Lung microvascular endothelial cell (primary cell): ENCODE measurements around the gene KHK. TPM values are rescaled to one million over a fixed set of nuclear protein-coding genes. Genes with fewer than 3 reads are reported as not detected.
"Not testable (repeated sequence)": the region's sequence is repeated elsewhere in the genome, so short reads cannot be mapped to it uniquely, and the experiment has no call there.

ENCODE experiments used
- DNase-seq, 2 donors: peaks; one replicate each; pipeline versions ENCODE4 v3.0.0 to v3.0.0-alpha.2; 2010; ENCODE audit warnings: low read depth in 2 of 2
- total RNA-seq: library from RNA; depleted of rRNA; stranded (reverse); fragments of >200 nt; gene quantifications from 2 replicates; pipeline ENCODE4 v1.2.1, GENCODE V29; 2014

KHK gene
- total RNA-seq, 1 donor from 2014 or later, result 3.4 TPM

DNA sequence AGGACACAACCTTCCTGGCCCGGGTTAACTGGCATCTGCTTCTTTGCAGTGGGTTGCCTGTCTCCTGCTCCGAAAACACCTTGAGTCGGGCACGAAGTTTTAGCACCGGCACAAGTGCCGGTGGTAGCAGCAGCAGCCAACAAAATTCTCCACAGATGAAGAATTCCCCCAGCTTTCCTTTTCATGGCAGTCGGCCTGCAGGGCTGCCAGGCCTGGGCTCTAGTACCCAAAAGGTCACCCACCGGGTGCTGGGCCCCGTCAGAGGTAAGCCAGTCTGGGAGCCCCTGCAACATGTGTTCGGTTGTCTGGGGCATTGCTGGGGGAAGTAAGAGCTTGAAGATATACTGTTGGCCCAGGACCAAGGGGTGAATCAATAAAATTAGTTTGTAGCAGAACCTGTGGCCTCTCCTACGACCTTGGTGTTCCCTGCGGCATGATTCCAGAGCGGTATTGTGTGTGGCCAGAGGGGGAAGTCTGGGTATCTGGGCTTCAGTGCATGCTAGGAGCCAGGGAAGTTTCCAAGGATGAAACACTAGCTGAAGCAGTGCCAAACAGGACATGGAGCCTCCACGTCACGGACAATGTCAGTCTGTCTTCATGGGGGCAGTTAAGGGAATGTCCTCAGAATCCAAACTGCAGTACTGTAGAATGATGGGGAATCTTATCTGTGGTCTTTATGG, 27.3 kb upstream of the KHK start:
- peak; percentile 23 to 52 for DNase-seq

DNA sequence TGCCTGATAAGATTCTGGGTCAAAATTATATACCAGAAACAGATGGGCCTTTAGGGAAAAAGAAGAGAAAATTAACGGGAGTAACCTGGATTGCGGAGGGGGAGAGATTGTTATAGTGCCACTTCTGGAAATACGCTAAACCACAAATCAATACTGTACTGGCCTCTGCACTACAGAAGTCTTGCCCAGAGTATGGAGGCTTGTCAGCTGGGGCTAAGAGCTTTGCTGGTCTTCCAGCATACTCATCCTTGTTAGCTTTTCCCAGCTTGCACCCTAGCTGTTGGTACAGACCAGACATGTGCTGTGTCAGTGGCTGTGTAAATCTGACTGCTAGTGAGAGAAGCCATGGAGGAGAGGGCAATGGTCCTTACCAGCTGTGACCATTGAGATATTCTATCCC, 26.2 kb upstream of the KHK start:
- no peak for DNase-seq

DNA sequence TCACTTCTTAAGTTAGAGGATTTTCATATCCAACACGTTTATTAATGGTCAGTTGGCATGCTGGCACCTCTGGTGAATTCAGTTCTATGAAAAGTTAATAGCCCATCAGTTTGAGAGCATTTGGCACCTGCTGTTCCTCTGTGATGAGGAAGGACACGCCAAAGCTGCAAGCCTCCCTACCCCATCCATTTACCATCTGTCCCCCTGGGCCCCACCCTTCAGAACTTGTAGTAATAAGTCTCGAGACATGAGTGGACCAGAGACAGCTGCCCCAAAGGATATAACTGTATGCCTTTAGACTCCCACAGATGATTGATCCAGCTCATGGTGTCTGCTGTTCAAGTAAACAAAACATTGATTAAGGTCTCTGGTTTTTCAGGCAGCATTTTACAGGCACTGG, 21.4 kb upstream of the KHK start:
- DNase-seq, result no peak

DNA sequence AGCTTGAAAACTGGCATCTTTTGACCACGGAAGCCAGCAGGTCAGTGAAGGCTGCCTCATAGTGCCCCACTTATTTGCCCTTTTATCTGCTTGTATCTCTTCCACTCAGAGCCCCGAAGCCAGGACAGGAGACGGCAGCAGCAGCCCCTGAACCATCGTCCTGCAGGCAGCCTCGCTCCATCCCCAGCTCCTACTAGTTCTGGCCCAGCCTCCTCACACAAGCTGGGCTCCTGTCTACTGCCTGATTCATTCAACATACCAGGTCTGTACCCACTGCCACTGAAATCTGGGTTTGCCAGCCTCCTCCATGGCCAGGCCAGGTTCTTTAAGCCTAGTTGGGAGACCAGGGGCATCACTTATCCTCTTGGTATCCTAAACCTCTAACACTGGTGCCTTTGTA, 19.2 kb upstream of the KHK start:
- no peak for DNase-seq

DNA sequence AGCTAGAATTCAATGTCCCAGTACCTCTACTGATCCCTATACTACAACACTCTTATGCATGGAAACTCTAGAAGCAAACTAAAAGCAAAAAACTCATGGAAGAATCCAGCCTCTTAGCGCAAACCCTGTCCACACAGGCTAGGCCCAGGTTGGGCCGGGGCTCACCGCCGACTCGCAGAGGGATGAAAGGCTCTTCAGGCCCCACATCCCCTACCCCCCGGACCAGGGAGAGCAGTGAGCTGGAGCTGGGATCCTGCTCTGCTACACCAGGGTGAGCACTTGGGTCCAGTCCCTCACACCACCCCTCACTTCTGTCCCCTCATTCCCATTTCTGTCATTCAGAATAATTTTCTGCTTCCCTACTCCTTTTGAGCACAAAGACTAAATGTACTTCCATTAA, 17.1 kb upstream of the KHK start:
- DNase-seq, result no peak

DNA sequence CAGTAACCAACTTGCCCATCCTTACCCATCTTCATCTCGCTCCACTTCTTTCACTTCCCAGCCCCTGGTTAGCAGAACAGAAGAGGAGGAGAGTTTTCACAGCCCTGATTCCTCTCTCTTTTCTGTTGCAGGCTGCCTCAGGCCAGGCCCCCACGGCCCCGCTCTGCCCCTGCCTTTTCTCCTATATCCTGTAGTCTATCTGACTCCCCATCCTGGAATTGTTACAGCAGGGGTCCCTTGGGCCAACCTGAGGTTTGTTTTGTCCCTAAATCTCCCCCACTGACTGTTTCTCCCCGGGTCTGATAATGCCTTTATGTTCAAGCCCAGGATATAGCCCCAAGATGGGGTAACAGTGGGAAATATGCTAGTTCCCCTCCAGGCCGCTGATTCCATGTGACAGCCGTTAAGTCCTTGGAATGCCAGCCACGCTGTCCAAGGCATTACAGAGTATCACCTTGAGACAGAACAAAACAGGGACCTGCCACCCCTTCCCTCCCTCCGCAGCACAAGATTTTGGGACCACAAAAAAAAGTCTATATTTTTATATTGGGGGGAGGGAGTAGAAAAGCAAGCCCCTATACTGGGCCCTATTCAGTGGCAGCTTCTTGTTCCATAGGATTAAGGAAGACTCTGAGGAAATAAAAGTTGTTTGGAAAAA, 16.5 kb upstream of the KHK start:
- no peak for DNase-seq

DNA sequence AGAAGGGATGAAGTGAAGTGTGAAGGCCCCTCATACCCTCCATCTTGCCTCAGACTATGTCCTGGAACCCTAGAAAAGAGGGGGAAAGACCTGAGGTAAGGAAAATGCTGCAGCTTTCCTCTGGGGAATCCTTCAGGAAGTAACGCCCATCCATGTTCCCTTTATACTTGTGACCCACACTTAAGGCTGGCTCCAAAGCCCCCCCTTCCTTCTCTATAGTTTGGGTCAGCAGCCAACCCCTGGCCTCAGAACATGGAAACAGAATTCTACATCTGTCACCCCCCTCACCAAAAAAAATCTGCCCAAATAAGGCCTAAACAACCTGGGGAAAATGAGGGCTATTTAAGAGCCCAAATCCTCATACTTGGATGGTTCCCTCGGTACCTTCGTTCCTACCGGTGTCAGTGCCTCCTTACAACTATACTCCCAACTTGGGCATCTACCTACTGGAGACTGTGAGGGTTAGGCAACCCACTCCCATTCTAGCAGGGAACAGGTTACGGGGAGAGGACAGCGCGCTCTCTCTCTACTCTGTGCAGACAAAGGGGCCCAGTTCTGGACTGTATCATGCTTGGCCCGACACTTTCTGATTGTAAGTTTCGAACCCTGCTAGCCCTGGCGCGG, 15.8 kb upstream of the KHK start:
- no peak for DNase-seq

DNA sequence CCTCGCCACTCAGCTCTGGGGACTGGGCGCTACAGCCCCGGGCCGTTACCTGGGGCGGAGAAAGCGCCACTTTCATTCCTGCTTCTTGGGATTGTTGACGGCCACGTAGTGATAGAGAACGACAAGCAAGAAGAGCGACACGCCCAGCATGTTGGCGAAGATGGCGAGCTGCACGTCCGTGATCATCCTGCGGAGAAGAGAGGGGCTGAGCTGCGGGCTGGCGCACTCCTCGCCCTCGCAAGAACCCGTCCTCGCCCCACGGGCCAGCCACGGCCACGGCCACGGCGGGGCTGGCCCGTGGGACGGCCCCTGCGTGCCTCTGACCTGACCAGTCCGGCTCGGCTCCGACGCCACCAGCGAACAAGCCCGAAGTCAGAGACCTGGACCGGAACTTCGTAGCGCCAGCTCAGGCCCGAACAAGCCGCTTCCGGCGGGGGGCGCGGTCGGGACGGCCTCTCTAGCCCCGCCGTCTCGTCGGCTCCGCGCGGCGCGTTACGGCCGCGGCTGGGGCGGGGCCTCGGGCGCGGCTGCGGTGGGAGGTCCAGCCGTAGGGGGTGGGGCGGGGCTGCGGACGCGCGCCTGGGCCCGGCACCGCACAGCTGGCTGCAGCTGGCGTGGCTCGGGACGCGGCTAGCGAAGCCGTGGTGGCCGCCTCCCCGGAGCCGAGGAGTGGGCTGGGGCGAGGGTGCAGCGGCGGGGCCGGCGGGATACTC, 15.1 kb upstream of the KHK start, which contains the start of gene OST4:
TSS of gene OST4 (minus strand) at position 378 of the 713 bp plus-strand sequence.
- DNase-seq, result peak; percentile 94 to 95

DNA sequence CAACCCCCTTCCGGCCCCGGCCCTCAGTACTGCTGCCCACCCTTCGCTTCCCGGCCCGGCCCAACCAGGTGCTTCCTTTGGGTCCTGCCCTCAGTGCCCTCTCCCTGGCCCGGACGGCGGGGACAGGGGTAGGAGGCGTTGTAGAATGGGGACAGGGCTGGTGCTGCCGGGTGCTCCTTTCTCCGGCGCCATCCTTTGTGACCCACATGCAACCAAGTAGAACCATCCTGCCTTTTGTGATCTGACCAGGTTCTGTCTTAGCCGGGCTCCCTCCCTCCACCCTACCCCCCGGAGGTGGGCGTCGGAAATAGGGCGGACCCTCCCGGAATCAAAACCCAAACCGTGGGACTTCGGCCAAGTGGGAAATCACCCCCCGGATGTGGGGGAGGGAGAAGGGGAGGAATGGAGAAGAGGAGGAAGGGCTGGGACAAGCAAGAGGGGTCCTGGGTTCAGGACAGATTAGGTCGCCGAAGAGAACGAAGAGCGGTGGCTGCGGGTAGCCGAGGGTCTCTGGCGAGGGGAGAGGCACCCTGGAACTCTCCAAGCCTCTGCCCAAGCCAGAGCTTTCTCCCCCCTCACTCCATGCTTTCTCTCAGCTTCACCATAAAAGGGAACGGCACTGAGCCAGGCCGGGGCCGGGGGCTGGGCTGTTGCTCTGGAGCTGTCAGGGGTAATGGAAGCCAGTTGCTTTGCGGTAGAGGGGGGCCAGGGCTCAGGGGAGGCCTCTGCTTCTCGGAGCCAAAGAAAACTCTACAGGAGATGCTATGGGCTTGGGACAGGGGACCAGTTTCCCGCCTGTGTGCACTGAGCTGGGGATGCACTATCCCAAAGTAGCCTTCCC, 14.4 kb upstream of the KHK start:
- DNase-seq, result peak in 1 of 2 donors; percentile 48

DNA sequence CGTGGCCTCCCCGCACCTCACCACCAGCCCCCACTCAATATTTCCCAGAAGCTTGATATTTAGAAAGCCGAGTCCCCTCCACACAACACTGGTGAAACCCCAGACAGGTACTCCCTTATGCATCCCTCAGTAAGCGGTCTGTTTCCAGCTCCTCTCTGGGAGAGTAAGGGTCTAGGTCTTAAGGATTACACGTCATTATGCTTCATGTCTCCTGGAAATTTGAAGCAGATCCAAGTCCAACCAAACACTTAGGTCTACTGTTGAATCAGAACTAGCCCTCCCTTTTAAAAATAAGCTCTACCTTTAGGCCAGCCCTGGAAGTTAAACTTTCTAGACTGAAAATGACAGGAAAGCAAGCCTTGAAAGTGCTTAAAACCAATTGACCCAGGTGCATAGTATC, 13.7 kb upstream of the KHK start:
- DNase-seq, result no peak

DNA sequence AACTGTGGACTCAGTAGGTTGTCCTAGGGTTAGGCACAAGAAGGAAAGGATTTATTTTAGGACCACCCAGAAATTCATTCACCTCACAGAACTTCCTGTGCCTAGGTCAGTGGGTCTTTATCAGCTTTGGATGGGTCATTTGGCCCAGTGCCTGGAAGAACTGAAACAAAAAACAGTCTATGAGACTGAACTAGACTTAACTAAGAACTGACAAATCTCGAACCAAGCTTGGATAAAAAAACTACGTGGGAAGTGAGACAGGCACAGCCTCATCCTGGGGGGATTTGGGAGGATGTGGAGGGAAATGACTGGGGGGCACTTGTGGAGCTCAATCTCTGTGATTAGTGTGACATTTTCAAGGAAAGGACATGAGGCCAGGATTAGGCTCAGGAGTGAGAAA, 12.8 kb upstream of the KHK start:
- no peak for DNase-seq

DNA sequence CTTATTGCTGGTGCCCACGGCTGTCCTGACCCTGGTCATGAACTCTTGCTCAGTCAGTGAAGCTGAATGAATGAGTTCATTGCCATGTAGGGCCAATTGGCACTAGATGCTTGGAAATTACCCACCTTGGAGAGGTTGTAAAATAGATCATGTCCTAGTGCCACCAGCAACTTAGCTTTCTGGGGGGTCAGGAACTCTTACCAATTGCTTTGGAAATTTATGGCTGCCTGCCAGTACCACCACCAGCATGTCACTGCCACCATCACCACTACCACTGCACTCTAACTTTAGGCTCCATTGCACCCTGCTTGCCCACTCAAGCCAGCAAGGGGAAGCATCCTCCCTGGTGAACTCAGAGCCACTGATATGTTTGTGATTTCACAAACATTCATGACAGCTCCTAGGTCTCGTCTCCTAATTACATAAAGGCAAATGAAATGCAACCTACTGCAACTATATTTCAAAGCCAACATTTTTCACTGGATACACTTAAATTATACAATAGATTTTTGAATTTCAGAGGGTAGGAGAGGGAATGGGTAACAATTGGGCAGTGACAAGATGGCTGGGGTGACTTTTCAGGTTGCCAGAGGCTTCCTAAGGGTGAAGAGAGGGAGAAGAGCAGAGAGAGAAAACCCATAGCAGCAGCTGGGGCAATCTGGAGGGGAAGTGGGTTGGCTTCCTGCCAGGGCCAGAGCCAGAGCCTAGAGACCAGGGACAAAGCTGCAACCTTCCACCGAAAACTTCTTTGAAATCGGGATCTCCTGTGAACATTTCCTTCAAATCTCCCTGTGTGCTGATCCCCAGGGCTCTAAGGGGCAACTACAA, 11.6 kb upstream of the KHK start:
- peak; percentile 47 to 63 for DNase-seq

DNA sequence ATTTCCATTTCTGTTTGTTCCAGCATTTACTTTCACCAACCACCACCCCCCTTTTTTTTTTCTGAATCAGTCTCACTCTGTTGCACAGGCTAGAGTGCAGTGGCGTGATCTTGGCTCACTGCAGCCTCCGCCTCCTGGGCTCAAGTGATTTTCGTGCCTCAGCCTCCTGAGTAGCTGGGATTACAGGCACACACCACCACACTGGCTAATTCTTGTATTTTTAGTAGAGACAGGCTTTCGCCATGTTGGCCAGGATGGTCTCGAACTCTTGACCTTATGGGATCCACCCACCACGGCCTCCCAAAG, 11.1 kb upstream of the KHK start:
- not testable (repeated sequence) for DNase-seq

DNA sequence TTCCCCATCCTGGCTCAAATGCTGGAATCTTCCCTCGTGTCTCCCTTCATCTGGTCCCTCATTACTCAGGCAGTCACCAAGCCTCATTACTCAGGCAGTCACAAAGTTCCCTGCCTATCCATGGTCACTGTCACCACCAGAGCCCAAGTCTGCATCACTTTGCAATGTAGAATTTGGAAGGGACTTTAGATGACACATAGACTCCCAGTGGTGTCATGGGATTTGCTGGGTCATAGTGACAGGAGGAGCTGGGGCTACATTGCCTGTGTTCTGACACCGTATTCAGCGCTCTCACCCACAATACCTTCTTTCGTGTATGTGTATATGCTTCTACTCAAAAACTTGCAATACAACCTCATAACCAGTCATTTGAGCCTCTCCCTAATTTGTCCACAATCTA, 10.2 kb upstream of the KHK start:
- no peak for DNase-seq

DNA sequence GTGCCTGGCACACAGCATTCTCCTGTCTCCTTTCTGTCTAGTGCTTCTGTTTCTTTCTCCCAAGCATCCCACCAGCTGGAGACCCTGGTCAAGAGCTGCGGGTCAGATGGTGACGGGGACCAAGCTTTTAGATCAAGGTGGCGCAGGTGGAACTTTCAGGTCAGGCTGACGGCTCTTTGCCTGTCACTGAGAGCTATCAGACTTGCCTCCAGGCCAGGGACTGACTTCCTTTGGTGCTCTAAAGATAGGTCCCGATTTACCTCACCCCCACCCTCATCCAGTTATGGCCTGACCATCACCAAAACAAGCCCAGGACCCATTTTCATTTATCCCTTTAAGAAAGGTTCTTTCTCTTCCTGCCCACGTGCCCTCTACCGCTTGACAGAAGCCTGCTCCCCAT, 9.3 kb upstream of the KHK start:
- DNase-seq, result no peak

DNA sequence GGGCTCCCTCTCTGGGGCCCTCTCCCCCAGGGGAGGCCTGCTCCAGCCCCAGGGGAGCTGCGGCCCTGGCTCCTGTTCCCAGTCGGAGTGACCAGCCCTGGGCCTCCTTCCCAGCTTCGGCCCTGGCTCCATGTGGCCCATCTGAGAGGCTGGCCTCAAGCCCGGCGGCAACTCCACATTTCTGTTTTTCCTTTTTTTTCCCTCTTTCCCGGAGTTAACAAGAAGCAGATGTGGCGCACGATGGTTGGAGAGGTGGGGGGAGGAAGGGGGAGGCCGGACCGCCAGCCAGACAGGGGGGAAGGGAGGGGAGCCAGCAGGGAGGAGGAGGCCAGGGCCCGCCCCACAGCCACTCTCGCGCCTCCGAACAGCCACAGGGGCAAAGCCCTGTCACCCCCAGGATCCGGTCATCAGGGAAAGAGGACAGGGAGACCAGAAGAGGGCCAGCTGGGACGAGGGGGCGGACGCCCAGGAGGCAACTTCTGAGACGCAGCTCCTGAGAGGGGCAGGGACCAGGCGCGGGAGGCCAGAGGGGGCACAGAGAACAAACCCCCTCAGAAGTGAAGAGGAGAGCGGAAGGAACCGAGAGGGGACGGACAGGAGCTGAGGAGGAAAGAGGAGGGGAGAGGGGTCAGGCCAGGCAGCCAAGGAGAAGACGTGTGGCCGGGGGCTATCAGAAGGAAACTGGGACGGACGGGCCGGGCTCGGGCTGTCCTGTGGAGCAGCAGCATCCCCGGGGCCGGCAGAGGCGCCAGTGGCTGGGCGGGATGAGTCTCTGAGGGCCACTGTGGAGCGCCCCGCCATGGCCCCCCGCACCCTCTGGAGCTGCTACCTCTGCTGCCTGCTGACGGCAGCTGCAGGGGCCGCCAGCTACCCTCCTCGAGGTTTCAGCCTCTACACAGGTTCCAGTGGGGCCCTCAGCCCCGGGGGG, 8.0 kb upstream of the KHK start, which contains the start of gene EMILIN1:
TSS of gene EMILIN1 (plus strand) at position 349 of the 928 bp plus-strand sequence. CDS start at position 800, 451 bp downstream.
- DNase-seq, result peak; percentile 43 to 65

DNA sequence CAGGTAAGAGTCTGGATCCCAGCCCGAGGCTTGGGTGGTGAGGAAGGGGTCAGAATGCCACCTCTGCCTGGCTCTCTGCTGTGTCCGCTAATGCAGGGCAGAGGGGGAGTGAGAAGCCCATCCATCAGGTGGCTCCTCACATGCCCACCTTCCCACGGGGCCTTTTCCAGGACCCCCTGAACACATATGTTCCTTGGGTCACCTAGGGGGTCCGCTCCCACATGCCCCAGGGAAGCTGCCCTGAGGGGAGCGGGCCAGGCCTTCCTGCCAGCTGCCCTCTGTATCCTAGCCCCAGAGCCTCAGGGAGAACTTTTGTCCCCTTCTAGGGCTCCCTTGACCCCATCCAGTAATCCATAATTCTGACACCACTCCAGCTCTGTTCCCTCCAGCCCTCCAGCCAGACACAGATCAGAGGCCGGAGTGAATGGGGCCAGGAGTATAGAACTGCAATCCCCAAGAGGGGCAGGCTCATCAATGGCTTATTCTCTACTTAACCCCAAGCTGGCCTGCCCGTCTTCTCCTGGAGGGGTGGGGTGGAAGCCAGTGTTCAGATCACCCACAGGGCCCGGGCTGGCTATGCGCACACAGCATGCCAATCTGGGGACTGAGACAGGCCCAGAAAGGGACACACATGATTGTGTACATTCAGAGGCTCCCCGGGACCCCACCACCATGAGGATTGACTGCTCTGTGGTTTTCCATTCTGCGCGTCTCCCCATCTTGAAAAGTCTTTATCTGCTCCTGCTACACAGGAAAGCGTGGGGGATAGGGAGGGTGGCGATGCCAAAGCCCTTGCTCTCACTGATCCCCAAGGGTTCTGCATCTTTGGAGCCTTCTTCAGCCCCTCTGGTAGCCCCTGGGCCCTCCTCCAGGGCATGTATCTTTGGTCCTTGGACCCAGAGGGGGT, 7.1 kb upstream of the KHK start:
- no peak for DNase-seq

DNA sequence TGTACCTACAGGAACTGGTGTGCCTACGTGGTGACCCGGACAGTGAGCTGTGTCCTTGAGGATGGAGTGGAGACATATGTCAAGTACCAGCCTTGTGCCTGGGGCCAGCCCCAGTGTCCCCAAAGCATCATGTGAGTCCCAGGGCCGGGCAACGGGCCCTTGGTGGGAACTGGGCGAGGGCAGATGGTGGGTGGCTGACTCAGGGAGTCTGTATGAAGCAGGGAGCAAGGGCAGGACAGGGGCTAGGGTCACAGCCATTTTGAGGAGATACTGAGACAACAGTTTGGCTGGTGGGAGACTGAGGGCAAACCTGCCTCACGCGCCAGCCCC, 6.5 kb upstream of the KHK start:
- no peak for DNase-seq

DNA sequence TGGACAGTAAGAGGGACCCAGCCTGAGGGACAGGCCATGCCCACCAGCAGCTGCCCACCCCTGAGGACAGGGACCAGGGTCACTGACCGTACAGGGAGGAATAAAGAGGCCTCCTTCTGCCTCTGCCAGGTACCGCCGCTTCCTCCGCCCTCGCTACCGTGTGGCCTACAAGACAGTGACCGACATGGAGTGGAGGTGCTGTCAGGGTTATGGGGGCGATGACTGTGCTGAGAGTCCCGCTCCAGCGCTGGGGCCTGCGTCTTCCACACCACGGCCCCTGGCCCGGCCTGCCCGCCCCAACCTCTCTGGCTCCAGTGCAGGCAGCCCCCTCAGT, 6.0 kb upstream of the KHK start:
- DNase-seq, result no peak
